Fibroblast of lung (primary cell): Measurements from ENCODE around the gene MYL12A.

Experiments used
- CTCF ChIP-seq, 2 donors: IDR thresholded peaks in 1 of 2; conservative IDR thresholded peaks in 1 of 2; 1 replicate in 1 of 2; 2 replicates in 1 of 2; pipeline ENCODE4 v1.5.1; 2011 to 2012; ENCODE audit warnings: low read length in 2 of 2, control low read depth in 1 of 2, inconsistent platforms in 1 of 2, low read depth in 1 of 2, mild to moderate bottlenecking in 1 of 2
- EZH2 ChIP-seq: IDR thresholded peaks from 2 replicates; pipeline ENCODE4 v1.5.1; 2012; ENCODE audit warnings: low read length, control low read depth, mild to moderate bottlenecking; ENCODE audit errors: missing control alignments

GRCh38 chr18:3248658-3249359 lies 1.2 kb downstream of the MYL12A start:
- TF ChIP-seq CTCF (conservative IDR thresholded peaks at IDR 0.05 in 1 of 2, IDR thresholded peaks at IDR 0.05 in 1 of 2; ENCODE audit: low read depth in 1 of 2, low read length in 2 of 2): no peak
- no peak for TF ChIP-seq EZH2
